CD14-positive monocyte (primary cell): Measurements from ENCODE around the gene SPRED3. TPM values are rescaled to one million over a fixed set of nuclear protein-coding genes. Genes with fewer than 3 reads are reported as not detected.
A peak's percentile ranks its signal among the peaks of the same experiment; 100 is the strongest.

Experiments used
- DNase-seq, 3 donors: peaks; one replicate each; pipeline ENCODE4 v3.0.0-alpha.2; 2011 to 2022
- H2AFZ ChIP-seq: 2 replicates; pipeline ENCODE4 v1.6.0; 2012; ENCODE audit warnings: mild to moderate bottlenecking, low read depth, low read length, inconsistent platforms; ENCODE audit not compliant: insufficient read depth, poor library complexity, severe bottlenecking
- H3K27ac ChIP-seq, 2 donors: 1 replicate in 1 of 2; 2 replicates in 1 of 2; pipeline ENCODE4 v1.5.1; 2012 to 2013; ENCODE audit warnings: low read length in 2 of 2, control low read depth in 1 of 2, inconsistent platforms in 1 of 2, low read depth in 1 of 2, mild to moderate bottlenecking in 1 of 2
- H3K27me3 ChIP-seq, 2 donors: one replicate each; pipeline versions ENCODE4 v1.6.0 to v1.6.1; 2011 to 2013; ENCODE audit warnings: low read length in 2 of 2; ENCODE audit not compliant: control insufficient read depth in 2 of 2, insufficient read depth in 2 of 2
- H3K36me3 ChIP-seq, 2 donors: replicated peaks in 1 of 2; 1 replicate in 1 of 2; 2 replicates in 1 of 2; pipeline versions ENCODE4 v1.5.1 to v1.6.1; 2012 to 2013; ENCODE audit warnings: low read length in 2 of 2, control low read depth in 1 of 2, inconsistent platforms in 1 of 2, mild to moderate bottlenecking in 1 of 2; ENCODE audit not compliant: insufficient read depth in 2 of 2, control insufficient read depth in 1 of 2
- H3K4me1 ChIP-seq, 2 donors: 1 replicate in 1 of 2; 2 replicates in 1 of 2; pipeline versions ENCODE4 v1.5.1 to v1.6.1; 2012 to 2013; ENCODE audit warnings: low read length in 2 of 2, control low read depth in 1 of 2, inconsistent platforms in 1 of 2, mild to moderate bottlenecking in 1 of 2, moderate library complexity in 1 of 2; ENCODE audit not compliant: insufficient read depth in 2 of 2, control insufficient read depth in 1 of 2
- H3K4me2 ChIP-seq: replicated peaks from 2 replicates; pipeline ENCODE3; 2012; ENCODE audit warnings: low read length, moderate library complexity, mild to moderate bottlenecking; ENCODE audit not compliant: poor library complexity, severe bottlenecking; ENCODE audit errors: extremely low read depth
- H3K4me3 ChIP-seq, 3 experiments: fragments of 200-600 bp in 1 of 3; sonication (generic) in 1 of 3; replicated peaks in 1 of 3; 1 replicate in 2 of 3; 2 replicates in 1 of 3; pipeline ENCODE4 v1.5.1; 2011 to 2013; ENCODE audit warnings: low read length in 3 of 3, mild to moderate bottlenecking in 3 of 3, control low read depth in 2 of 3, low read depth in 2 of 3, inconsistent platforms in 1 of 3, moderate library complexity in 1 of 3
- H3K79me2 ChIP-seq: 2 replicates; pipeline ENCODE4 v1.6.0; 2012; ENCODE audit warnings: mild to moderate bottlenecking, control low read depth, inconsistent platforms, low read length, moderate library complexity; ENCODE audit not compliant: insufficient read depth
- H3K9ac ChIP-seq: 2 replicates; pipeline ENCODE4 v1.6.0; 2017; ENCODE audit warnings: low read length, mild to moderate bottlenecking; ENCODE audit not compliant: insufficient read depth, poor library complexity, severe bottlenecking
- H3K9me3 ChIP-seq, 2 donors: replicated peaks in 1 of 2; 1 replicate in 1 of 2; 2 replicates in 1 of 2; pipeline versions ENCODE4 v1.5.1 to v1.6.1; 2012 to 2013; ENCODE audit warnings: low read length in 2 of 2, control low read depth in 1 of 2; ENCODE audit not compliant: control insufficient read depth in 1 of 2, insufficient read depth in 1 of 2
- H4K20me1 ChIP-seq: 2 replicates; pipeline ENCODE4 v1.6.0; 2012; ENCODE audit warnings: mild to moderate bottlenecking, low read length, control low read depth, moderate library complexity; ENCODE audit not compliant: insufficient read depth
- H3K27ac Mint-ChIP-seq, 7 donors: one replicate each; pipeline ENCODE4 v1.8.0; 2020; ENCODE audit warnings: mild to moderate bottlenecking in 7 of 7, mixed read lengths in 7 of 7, moderate library complexity in 6 of 7, inconsistent platforms in 2 of 7
- H3K27me3 Mint-ChIP-seq, 3 donors: one replicate each; pipeline ENCODE4 v1.8.0; 2021 to 2022; ENCODE audit warnings: low read depth in 3 of 3, mild to moderate bottlenecking in 3 of 3, mixed read lengths in 3 of 3, moderate library complexity in 3 of 3, inconsistent platforms in 1 of 3
- H3K36me3 Mint-ChIP-seq, 2 donors: one replicate each; pipeline ENCODE4 v1.8.0; 2020; ENCODE audit warnings: mixed read lengths in 2 of 2, inconsistent platforms in 1 of 2, mild to moderate bottlenecking in 1 of 2
- H3K4me1 Mint-ChIP-seq: one replicate; pipeline ENCODE4 v1.8.0; 2020; ENCODE audit warnings: mild to moderate bottlenecking, mixed read lengths
- H3K4me3 Mint-ChIP-seq, 2 donors: one replicate each; pipeline ENCODE4 v1.8.0; 2020; ENCODE audit warnings: mild to moderate bottlenecking in 2 of 2, mixed read lengths in 2 of 2, moderate library complexity in 1 of 2
- H3K9me3 Mint-ChIP-seq, 7 donors: one replicate each; pipeline ENCODE4 v1.8.0; 2020 to 2022; ENCODE audit warnings: mixed read lengths in 7 of 7, mild to moderate bottlenecking in 6 of 7, moderate library complexity in 6 of 7, inconsistent platforms in 2 of 7
- WGBS: methylation state at CpG from one replicate; pipeline ENCODE4 v1.1.5; 2013; ENCODE audit warnings: missing lambda C conversion rate; ENCODE audit not compliant: insufficient coverage; 5-methylcytosine and 5-hydroxymethylcytosine counted together
- intact Hi-C, 2 donors: fragments of 100-400 bp; cut with micrococcal nuclease; formaldehyde crosslinking; loops; one replicate each; pipeline versions ENCODE4 v1.15.0 to v1.15.1; 2023
- polyA plus RNA-seq, 3 donors: library from polyadenylated mRNA; depleted of rRNA in 1 of 3; unstranded in 2 of 3; stranded (reverse) in 1 of 3; fragments of 300-500 nt in 2 of 3; fragments of >200 nt in 1 of 3; fragmentation: Illumina TruSeq in 2 of 3; gene quantifications; 1 replicate in 2 of 3; 2 replicates in 1 of 3; pipeline ENCODE4 v1.2.3, GENCODE V29; 2012 to 2021
- TF ChIP-seq, protein P1 (sequence below): fragments of 200-600 bp; IDR thresholded peaks from one replicate; pipeline ENCODE4 v1.8.0; 2022; ENCODE audit warnings: antibody characterized with exemption, mild to moderate bottlenecking

Gene SPRED3
- polyA plus RNA-seq, 3 donors: 0.33 TPM; not detected in 2

DNA sequence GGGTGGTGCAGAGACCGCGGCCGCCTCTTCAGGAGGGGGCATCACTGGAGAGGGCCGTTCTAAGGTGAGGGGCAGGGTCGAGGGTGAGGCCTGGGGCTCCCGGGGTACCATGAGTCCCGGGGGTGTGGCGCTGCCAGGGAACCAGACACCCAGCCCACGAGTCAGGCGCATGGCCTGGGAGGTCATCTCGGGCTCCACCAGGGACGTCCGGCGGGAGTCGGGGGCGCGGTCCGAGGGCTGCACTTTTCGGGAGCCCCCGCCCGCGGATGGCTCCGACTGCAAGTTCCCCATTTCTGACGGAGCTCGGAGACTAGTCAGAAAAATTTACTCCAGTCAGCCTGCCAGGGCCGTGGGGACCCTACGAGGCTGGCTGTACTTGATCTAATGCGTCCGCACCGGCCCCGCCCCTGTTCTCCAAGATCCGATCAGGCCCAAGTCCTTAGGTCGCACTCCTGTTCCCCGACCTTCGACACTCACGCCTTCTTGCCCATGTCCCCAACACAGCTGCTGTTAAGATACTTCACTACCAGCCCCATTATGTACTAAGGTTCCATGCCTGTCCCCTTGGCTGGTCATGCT, 1.4 kb upstream of the SPRED3 start:
- H3K4me3 Mint-ChIP-seq: peak overlapping the region; percentile 93 to 98
- H3K9me3 ChIP-seq: no peaks in the 10 kb centered on the region
- H3K27ac ChIP-seq: peak overlapping the region; percentile 34 to 66
- H3K9ac ChIP-seq: peak overlapping the region; percentile 53
- TF ChIP-seq, protein P1, sequence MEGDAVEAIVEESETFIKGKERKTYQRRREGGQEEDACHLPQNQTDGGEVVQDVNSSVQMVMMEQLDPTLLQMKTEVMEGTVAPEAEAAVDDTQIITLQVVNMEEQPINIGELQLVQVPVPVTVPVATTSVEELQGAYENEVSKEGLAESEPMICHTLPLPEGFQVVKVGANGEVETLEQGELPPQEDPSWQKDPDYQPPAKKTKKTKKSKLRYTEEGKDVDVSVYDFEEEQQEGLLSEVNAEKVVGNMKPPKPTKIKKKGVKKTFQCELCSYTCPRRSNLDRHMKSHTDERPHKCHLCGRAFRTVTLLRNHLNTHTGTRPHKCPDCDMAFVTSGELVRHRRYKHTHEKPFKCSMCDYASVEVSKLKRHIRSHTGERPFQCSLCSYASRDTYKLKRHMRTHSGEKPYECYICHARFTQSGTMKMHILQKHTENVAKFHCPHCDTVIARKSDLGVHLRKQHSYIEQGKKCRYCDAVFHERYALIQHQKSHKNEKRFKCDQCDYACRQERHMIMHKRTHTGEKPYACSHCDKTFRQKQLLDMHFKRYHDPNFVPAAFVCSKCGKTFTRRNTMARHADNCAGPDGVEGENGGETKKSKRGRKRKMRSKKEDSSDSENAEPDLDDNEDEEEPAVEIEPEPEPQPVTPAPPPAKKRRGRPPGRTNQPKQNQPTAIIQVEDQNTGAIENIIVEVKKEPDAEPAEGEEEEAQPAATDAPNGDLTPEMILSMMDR: no peak
- H3K4me1 ChIP-seq: peaks cover 32 to 39% of the 10 kb centered on the region in 2 donors
- H3K27me3 ChIP-seq: peaks cover 23 to 74% of the 10 kb centered on the region in 2 donors
- H3K79me2 ChIP-seq: no peaks in the 10 kb centered on the region
- H3K4me3 ChIP-seq: peak overlapping the region; percentile 43 to 86 (median 45)
- peak overlapping the region; percentile 86 for H2AFZ ChIP-seq
- peak overlapping the region; percentile 94 for H3K4me2 ChIP-seq
- WGBS: under 1% methylated on average over 36 of the region's 36 CpGs
- DNase-seq: peak; percentile 46 to 63 (median 51)
- H3K4me1 Mint-ChIP-seq: peaks cover 26% of the 10 kb centered on the region
- H3K27ac Mint-ChIP-seq: peak overlapping the region; percentile 76 to 91 (median 89)
- H3K36me3 ChIP-seq: peaks cover 19 to 31% of the 10 kb centered on the region in 2 donors
- intact Hi-C loops: no loop called here
- peaks cover 0 to 10% (median 3%) of the 10 kb centered on the region in 7 donors for H3K9me3 Mint-ChIP-seq
- H3K36me3 Mint-ChIP-seq: peaks cover 31 to 36% of the 10 kb centered on the region in 2 donors
- H3K27me3 Mint-ChIP-seq: peaks cover 49 to 77% (median 59%) of the 10 kb centered on the region in 3 donors
- H4K20me1 ChIP-seq: peaks cover 35% of the 10 kb centered on the region

DNA sequence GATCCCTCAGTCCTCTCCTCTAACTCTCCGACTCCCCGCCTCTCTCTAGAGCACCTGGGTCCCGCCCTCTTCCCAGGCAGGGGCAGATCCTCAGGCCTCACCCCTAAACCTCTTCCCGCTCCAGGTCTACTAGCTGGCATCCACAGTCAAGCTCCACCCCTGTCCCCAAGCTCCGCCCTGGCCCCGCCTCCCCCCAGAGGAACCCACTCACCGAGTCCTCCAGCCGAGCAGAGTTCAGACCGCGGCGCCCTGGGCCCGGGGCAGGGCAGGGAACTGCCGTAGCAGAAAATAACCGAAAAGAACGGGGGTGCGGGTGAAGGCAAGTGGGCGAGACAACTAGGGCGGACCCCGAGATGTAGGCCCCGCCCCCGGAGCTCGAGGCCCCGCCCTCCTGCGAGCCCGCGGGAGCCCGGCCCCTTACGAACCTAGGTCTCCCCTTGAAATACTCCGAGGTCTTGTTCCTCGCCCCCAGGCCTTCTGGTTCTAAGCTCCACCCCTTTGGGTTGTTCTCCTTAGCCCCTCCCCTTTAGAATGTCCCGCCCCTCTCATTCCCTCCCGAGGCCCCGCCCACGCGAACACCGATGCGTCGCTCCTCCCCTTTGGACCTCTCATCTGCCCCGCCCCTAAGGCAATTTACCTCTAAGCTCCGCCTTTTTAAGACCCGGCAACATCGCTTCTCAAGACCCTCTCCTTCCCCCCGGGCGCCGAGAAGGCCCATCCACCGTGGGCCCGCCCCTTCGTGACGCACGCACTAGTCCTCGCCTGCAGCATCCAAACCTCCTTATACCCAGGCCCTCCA, 748 bp upstream of the SPRED3 start, which contains the start of gene GGN:
Gene GGN (minus strand): TSS at position 485 of the 799 bp plus-strand sequence. CDS start 773 bp downstream, outside the sequence.
- peak within 1 kb of the TSS; percentile 86 for H2AFZ ChIP-seq

More for the DNA sequence above, 748 bp upstream of the SPRED3 start, which contains the start of gene GGN:
- H3K27ac Mint-ChIP-seq: peak within 1 kb of the TSS; percentile 82 to 95 (median 89)
- peak; percentile 58 to 65 (median 61) for DNase-seq
- H3K36me3 Mint-ChIP-seq: peaks cover 24 to 29% of the 10 kb centered on the region in 2 donors
- Histone ChIP-seq H4K20me1 (peaks cover 35% of the 10 kb centered on the region), H3K4me1 (peaks cover 32 to 39% of the 10 kb centered on the region in 2 donors), H3K9me3 (no peaks in the 10 kb centered on the region), H3K27ac (peak within 1 kb of the TSS; percentile 34 to 66), H3K79me2 (no peaks in the 10 kb centered on the region), H3K36me3 (peaks cover 15 to 24% of the 10 kb centered on the region in 2 donors), H3K27me3 (peaks cover 25 to 81% of the 10 kb centered on the region in 2 donors), H3K4me2 (peak within 1 kb of the TSS; percentile 94), H3K4me3 (peak within 1 kb of the TSS; percentile 43 to 86 (median 45)), H3K9ac (peak within 1 kb of the TSS; percentile 53)
- under 1% methylated on average over 51 of the region's 51 CpGs for WGBS
- H3K4me3 Mint-ChIP-seq: peak within 1 kb of the TSS; percentile 93 to 98
- peaks cover 26% of the 10 kb centered on the region for H3K4me1 Mint-ChIP-seq
- H3K27me3 Mint-ChIP-seq: peaks cover 55 to 82% (median 62%) of the 10 kb centered on the region in 3 donors
- intact Hi-C loops: no loop called here
- TF ChIP-seq, protein P1: no peak
- peaks cover 0 to 10% (median 3%) of the 10 kb centered on the region in 7 donors for H3K9me3 Mint-ChIP-seq
